ENCODE measurements around the gene IFNB1. TPM values are rescaled to one million over a fixed set of nuclear protein-coding genes. Genes with fewer than 3 reads are reported as not detected.
A peak's percentile ranks its signal among the peaks of the same experiment; 100 is the strongest.

The IFNB1 gene
- total and polyA plus RNA-seq, 2 donors: not detected

DNA sequence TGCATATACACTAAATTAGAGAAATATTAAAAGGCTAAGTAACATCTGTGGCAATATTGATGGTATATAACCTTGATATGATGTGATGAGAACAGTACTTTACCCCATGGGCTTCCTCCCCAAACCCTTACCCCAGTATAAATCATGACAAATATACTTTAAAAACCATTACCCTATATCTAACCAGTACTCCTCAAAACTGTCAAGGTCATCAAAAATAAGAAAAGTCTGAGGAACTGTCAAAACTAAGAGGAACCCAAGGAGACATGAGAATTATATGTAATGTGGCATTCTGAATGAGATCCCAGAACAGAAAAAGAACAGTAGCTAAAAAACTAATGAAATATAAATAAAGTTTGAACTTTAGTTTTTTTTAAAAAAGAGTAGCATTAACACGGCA lies 7.3 kb upstream of the IFNB1 start:
- no peaks in the 10 kb centered on the region for H3K36me3 ChIP-seq (ENCODE audit: insufficient read depth)
- WGBS: 91% methylated on average over 1 of the region's 1 CpG
- no peak overlapping the region for H3K4me3 ChIP-seq (ENCODE audit: low read depth, low read length)

GRCh38 chr9:21084242-21084850 lies 6.6 kb upstream of the IFNB1 start:
- DNase-seq (ENCODE audit: extremely low spot score): no peak

More for the DNA sequence above, 7.3 kb upstream of the IFNB1 start:
- H3K27ac ChIP-seq (ENCODE audit: low read depth): no peak overlapping the region
- peaks cover 2% of the 10 kb centered on the region for H3K4me1 ChIP-seq (ENCODE audit: insufficient read depth)
- no peak for DNase-seq (ENCODE audit: extremely low spot score)

DNA sequence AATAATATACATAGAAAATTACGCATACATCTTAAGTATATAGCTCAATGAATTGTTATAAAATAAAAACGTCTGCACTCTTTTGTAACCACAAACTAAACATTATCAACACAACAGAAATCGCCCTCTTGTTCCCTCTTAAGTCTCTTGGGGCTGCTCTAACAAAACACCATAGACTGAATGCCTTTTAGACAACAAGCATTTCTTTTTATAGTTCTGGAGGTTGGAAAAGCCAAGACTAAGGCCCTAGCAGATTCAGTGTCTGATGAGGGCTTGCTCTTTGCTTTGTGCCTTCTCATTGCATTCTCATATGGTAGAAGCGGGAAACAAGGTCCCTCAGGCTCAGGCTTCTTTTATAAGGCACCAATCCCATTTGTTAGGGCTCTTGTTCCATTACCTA lies 4.9 kb upstream of the IFNB1 start:
- no peaks in the 10 kb centered on the region for H3K36me3 ChIP-seq (ENCODE audit: insufficient read depth)
- 76% methylated on average over 4 of the region's 4 CpGs for WGBS
- H3K4me3 ChIP-seq (ENCODE audit: low read depth, low read length): no peak overlapping the region
- no peak overlapping the region for H3K27ac ChIP-seq (ENCODE audit: low read depth)
- no peak for DNase-seq (ENCODE audit: extremely low spot score)
- peaks cover 2% of the 10 kb centered on the region for H3K4me1 ChIP-seq (ENCODE audit: insufficient read depth)

More at GRCh38 chr9:21084242-21084850, 6.6 kb upstream of the IFNB1 start:
- H3K4me1 ChIP-seq (ENCODE audit: insufficient read depth): peaks cover 2% of the 10 kb centered on the region
- H3K4me3 ChIP-seq (ENCODE audit: low read depth, low read length): no peak overlapping the region
- no peak overlapping the region for H3K27ac ChIP-seq (ENCODE audit: low read depth)
- H3K36me3 ChIP-seq (ENCODE audit: insufficient read depth): no peaks in the 10 kb centered on the region

GRCh38 chr9:21081999-21082398 lies 4.3 kb upstream of the IFNB1 start:
- Histone ChIP-seq H3K4me3 (ENCODE audit: low read depth, low read length) (no peak overlapping the region), H3K27ac (ENCODE audit: low read depth) (no peak overlapping the region), H3K36me3 (ENCODE audit: insufficient read depth) (no peaks in the 10 kb centered on the region), H3K4me1 (ENCODE audit: insufficient read depth) (peaks cover 2% of the 10 kb centered on the region)
- no peak for DNase-seq (ENCODE audit: extremely low spot score)
- WGBS: 52% methylated on average over 4 of the region's 4 CpGs

DNA sequence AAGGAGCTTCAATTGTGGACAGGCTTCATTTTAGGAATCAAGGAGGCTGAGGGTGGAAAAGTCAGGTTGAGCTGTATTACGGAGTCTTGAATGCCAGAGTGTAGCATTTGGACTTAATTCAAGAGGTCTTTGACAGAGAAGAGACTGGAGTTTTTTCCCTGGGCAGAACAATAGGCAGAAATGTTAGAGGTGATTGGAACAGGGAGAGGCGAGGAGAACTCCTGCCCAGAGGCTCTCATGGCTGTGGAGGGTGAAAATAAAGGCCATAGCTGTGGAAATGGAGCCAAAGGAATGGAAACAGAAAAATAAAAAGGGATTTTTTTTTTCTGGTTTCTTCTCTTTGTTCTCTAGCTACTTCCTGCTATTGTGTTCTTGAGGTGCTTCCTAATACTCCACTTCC lies 3.7 kb upstream of the IFNB1 start:
- Histone ChIP-seq H3K4me1 (ENCODE audit: insufficient read depth) (peaks cover 2% of the 10 kb centered on the region), H3K36me3 (ENCODE audit: insufficient read depth) (no peaks in the 10 kb centered on the region), H3K4me3 (ENCODE audit: low read depth, low read length) (no peak overlapping the region), H3K27ac (ENCODE audit: low read depth) (no peak overlapping the region)
- WGBS: 90% methylated on average over 2 of the region's 2 CpGs
- DNase-seq (ENCODE audit: extremely low spot score): no peak

- DNase-seq (ENCODE audit: extremely low spot score): no peak
- Histone ChIP-seq H3K36me3 (ENCODE audit: insufficient read depth) (no peaks in the 10 kb centered on the region), H3K4me3 (ENCODE audit: low read depth, low read length) (no peak overlapping the region), H3K27ac (ENCODE audit: low read depth) (no peak overlapping the region), H3K4me1 (ENCODE audit: insufficient read depth) (peaks cover 2% of the 10 kb centered on the region)
- 96% methylated on average over 1 of the region's 1 CpG for WGBS
Observed at GRCh38 chr9:21080793-21081192, 3.1 kb upstream of the IFNB1 start.

DNA sequence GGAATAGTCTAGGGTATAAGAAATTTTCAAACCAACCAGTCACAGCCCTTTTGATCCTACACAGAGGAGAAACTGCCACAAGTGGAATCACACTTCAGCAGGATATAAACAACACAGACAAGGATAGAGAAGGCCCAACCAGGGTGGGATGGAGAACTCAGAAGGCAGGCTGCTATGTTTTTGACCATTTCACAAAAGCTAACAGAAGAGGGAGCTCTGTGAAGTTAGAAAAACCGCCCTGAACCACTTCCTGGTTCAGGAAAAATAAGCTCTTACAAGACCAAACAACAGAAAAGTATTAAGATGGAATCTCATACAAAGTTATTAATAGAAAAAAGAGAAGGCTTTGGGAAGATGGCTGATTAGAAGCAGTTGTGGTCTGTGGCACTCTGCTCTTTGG lies 960 bp upstream of the IFNB1 start:
- no peak overlapping the region for H3K4me3 ChIP-seq (ENCODE audit: low read depth, low read length)
- H3K36me3 ChIP-seq (ENCODE audit: insufficient read depth): no peaks in the 10 kb centered on the region
- H3K4me1 ChIP-seq (ENCODE audit: insufficient read depth): peaks cover 2% of the 10 kb centered on the region
- WGBS: 89% methylated on average over 1 of the region's 1 CpG
- H3K27ac ChIP-seq (ENCODE audit: low read depth): no peak overlapping the region
- DNase-seq (ENCODE audit: extremely low spot score): no peak

DNA sequence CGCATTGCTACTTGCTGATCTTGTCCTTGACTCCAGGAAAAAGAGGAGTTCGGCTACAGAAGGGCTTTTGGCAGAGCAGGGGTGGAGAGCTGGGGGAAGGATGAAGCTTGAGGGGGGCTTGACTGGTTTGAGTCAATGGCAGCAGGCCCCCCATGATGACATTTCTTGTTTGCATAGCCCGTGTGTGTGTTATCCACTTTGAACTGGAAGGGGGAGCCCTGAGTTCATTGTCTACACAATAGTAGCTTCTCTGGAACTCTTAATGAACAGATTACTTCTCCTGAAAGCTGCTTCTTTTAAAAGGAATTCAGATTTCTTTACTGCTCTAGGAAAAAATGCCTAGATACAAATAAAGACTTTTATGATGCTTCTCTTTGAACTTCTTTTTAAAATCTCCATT lies 2.3 kb downstream of the IFNB1 start:
- WGBS: 74% methylated on average over 3 of the region's 3 CpGs
- no peak for DNase-seq (ENCODE audit: extremely low spot score)

GRCh38 chr9:21070906-21071305 lies 6.8 kb downstream of the IFNB1 start:
- Histone ChIP-seq H3K36me3 (ENCODE audit: insufficient read depth) (no peaks in the 10 kb centered on the region), H3K27ac (ENCODE audit: low read depth) (no peak overlapping the region), H3K4me1 (ENCODE audit: insufficient read depth) (no peaks in the 10 kb centered on the region), H3K4me3 (ENCODE audit: low read depth, low read length) (no peak overlapping the region)
- DNase-seq (ENCODE audit: extremely low spot score): no peak

More for the DNA sequence above, 2.3 kb downstream of the IFNB1 start:
- Histone ChIP-seq H3K27ac (ENCODE audit: low read depth) (no peak overlapping the region), H3K4me3 (ENCODE audit: low read depth, low read length) (no peak overlapping the region), H3K36me3 (ENCODE audit: insufficient read depth) (no peaks in the 10 kb centered on the region), H3K4me1 (ENCODE audit: insufficient read depth) (no peaks in the 10 kb centered on the region)

GRCh38 chr9:21070171-21070571 lies 7.6 kb downstream of the IFNB1 start:
- H3K4me1 ChIP-seq (ENCODE audit: insufficient read depth): no peaks in the 10 kb centered on the region
- H3K4me3 ChIP-seq (ENCODE audit: low read depth, low read length): no peak overlapping the region
- no peaks in the 10 kb centered on the region for H3K36me3 ChIP-seq (ENCODE audit: insufficient read depth)
- DNase-seq (ENCODE audit: extremely low spot score): peak; percentile 65
- 9% methylated on average over 4 of the region's 4 CpGs for WGBS
- no peak overlapping the region for H3K27ac ChIP-seq (ENCODE audit: low read depth)

DNA sequence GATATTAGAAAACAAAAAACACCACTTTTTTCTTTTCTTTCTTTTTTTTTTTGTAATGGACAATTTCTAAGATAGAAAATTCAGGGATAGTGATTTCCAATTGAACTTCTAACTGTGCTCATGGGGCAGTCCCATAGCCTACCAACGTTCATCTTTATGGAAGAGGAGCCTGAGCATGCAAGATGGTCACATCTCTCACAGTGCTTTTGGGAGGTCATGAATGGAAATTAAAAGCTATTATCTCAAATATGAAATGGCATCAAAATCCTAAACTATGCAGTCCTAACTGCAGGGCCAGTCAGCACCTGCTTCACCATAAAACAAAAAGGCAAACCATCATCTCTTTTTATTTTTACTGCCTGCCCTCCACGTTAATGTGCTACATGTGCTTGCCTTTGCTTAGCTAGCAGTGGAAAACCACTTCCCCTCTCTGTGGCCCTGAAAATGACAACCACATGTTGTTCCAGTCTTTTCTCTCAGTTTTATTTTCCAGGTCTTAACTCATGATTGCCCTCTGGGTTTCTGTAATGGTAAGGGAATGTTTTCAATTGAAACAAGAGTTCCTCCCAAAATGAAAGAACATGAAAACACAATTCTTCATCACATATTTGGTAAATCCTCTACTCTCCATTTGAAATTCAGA lies 16.7 kb downstream of the IFNB1 start:
- no peak overlapping the region for H3K4me3 ChIP-seq (ENCODE audit: low read depth, low read length)
- 48% methylated on average over 2 of the region's 2 CpGs for WGBS
- no peak overlapping the region for H3K27ac ChIP-seq (ENCODE audit: low read depth)
- peaks cover 2% of the 10 kb centered on the region for H3K4me1 ChIP-seq (ENCODE audit: insufficient read depth)
- no peak for DNase-seq (ENCODE audit: extremely low spot score)
- no peaks in the 10 kb centered on the region for H3K36me3 ChIP-seq (ENCODE audit: insufficient read depth)

- Histone ChIP-seq H3K4me1 (ENCODE audit: insufficient read depth) (peaks cover 2% of the 10 kb centered on the region), H3K4me3 (ENCODE audit: low read depth, low read length) (no peak overlapping the region), H3K36me3 (ENCODE audit: insufficient read depth) (no peaks in the 10 kb centered on the region), H3K27ac (ENCODE audit: low read depth) (no peak overlapping the region)
- DNase-seq (ENCODE audit: extremely low spot score): no peak
- WGBS: 81% methylated on average over 1 of the region's 1 CpG
Observed at GRCh38 chr9:21056931-21057330, 20.8 kb downstream of the IFNB1 start.

DNA sequence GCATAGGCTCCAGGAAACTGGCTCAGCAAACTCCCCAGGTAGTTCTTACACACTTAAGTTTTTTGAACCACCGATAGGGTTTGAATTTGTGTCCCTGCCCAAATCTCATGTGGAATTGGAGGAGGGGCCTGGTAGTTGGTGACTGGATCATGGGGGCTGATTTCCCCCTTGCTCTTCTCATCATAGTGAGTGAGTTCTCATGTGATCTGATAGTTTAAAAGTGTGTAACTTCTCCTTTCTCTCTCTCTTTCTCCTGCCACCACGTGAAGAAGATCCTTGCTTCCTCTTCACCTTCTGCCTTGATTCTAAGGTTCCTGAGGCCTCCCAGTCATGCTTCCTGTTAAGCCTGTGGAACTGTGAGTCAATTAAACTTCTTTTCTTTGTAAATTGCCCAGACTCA lies 23.9 kb downstream of the IFNB1 start:
- 49% methylated on average over 2 of the region's 2 CpGs for WGBS
- no peaks in the 10 kb centered on the region for H3K36me3 ChIP-seq (ENCODE audit: insufficient read depth)
- H3K27ac ChIP-seq (ENCODE audit: low read depth): no peak overlapping the region
- no peak overlapping the region for H3K4me3 ChIP-seq (ENCODE audit: low read depth, low read length)
- no peaks in the 10 kb centered on the region for H3K4me1 ChIP-seq (ENCODE audit: insufficient read depth)
- no peak for DNase-seq (ENCODE audit: extremely low spot score)

GRCh38 chr9:21047281-21047691 lies 30.5 kb downstream of the IFNB1 start:
- H3K27ac ChIP-seq (ENCODE audit: low read depth): no peak overlapping the region
- H3K4me1 ChIP-seq (ENCODE audit: insufficient read depth): no peaks in the 10 kb centered on the region
- no peak overlapping the region for H3K4me3 ChIP-seq (ENCODE audit: low read depth, low read length)
- WGBS: 77% methylated on average over 2 of the region's 2 CpGs
- H3K36me3 ChIP-seq (ENCODE audit: insufficient read depth): no peaks in the 10 kb centered on the region
- no peak for DNase-seq (ENCODE audit: extremely low spot score)
